GM21825 (cell line): ENCODE data around the gene CLBA1.

Source experiments
- ATAC-seq: cut with Tn5 transposase; IDR thresholded peaks from one replicate; pipeline ENCODE4 v1.9.1; 2021; ENCODE audit warnings: mild to moderate bottlenecking, moderate library complexity; ENCODE audit not compliant: unreplicated experiment

The CLBA1 gene

DNA sequence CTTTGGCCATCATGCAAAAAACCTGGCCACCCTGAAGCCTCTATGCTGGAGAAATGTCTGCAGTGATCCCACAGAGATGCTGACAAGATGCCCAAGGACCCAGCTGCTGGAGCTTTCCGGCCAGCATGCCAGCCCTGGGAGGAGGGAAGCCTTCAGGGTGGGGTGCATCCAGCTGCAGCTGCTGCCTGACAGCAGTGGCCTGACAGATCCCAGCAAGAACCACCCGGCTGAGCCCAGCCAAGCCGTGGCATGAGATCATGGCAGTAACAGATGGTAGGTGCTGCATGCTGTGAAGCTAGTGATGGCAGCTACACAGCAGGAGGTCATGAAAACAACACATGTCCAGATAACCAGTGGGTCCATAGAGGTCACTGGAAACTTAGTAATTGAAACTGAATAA lies 13.8 kb downstream of the CLBA1 start:
- ATAC-seq = no peak

DNA sequence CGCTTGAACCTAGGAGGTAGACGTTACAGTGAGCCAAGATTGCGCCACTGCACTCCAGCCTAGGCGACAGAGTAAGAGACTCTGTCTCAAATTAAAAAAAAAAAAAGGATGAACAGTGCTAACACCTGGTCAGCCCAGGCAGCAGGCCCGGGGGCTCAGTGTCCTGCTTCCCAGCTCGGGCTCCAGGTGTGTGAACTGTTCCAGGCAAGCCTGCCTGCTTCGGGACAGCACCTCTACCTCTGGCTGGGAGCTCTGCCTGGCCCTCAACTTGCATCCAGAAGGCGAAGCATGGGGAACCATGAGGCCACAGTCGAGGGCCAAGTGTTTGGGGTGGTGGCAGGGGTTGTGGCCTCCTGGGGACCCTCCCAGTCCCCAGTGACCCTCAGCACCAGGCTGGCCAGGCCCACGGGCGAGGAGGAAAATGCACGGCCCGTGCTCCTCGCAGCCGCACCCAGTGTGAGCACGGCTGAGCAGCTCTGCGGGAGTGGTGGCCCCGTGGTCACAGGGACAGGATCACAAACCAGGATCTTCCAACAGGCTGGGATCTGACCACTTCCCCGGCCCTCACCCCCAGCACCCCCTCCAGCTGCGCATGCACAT lies 19.8 kb downstream of the CLBA1 start:
- ATAC-seq = no peak

DNA sequence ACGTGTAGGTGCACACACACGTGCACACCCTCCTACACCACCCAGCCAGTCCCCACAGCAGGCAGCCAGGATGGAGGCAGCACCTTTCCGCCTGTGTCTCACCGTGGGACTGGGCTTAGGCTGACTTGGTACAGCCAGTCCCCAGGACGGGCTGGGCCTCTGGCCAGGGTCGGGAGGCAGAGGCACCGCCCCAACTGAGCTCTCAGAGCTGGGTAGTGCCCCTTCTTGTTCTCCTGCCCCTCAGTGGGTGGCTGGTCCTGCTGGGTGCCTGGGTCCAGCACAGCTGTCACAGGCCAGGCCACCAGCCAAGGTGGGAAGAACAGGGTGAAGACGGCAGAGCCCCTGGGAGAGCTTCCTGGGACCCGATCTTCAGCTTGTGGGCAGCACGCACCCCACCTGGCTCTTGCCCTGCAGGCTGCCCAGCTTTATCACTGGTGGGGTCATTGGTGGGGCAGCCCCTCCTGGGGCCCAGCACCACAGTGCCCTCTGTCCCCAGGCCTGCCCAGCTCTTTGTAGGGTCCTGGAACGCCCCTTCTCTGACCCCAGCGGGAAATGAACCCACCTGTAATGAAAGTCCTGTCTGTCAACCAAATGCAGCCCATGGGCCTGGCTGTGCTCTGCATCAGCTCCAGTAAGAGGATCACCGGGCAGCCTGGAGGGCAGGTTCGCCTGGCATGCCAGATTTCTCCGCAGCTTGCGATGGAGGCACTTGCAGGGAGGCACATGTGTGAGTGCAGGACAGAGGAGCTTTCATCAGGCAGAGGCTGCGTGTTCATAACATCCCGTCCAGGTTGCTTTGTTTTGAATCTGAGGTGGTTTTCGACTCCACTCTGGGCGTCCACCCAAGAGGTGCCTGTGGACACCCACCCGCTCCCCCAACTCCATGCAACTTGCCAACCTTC lies 20.6 kb downstream of the CLBA1 start:
- ATAC-seq = no peak

DNA sequence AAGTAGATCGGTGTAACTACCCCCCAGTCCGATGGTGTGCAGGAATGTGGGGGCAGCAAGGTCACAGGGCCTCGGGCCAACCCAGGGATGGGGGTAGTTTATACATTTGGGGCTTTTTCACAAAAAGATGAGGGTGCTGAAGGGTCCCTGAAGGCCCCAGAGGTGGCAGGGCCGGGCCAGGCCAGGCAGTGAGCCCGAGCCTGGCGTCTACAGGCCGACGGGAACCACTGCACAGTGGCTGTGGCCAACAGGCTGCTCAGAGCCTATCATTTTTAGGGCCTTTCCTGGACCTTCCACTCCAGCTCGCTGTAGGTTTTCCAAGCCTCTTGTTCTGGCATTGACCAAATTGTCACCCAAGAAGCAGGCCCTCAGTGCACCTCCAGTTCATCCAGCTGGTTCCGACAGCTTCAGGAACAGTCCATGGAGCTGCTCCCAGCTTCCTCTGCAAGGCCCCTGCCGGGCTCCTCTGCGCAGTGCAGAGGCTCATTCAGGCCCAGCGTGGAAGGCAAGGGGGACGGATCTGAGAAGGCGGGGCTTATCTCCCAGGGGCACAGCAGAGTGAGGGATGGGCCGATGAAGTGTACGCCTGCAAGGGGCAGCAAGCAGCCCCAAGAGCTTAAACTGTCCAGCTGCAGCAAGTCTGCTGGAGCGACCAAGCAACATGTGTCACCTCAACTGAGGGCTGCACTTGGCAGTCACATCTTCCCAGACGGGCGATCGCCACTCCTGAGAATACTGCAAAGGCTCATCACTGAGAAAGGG lies 21.4 kb downstream of the CLBA1 start:
- no peak for ATAC-seq

DNA sequence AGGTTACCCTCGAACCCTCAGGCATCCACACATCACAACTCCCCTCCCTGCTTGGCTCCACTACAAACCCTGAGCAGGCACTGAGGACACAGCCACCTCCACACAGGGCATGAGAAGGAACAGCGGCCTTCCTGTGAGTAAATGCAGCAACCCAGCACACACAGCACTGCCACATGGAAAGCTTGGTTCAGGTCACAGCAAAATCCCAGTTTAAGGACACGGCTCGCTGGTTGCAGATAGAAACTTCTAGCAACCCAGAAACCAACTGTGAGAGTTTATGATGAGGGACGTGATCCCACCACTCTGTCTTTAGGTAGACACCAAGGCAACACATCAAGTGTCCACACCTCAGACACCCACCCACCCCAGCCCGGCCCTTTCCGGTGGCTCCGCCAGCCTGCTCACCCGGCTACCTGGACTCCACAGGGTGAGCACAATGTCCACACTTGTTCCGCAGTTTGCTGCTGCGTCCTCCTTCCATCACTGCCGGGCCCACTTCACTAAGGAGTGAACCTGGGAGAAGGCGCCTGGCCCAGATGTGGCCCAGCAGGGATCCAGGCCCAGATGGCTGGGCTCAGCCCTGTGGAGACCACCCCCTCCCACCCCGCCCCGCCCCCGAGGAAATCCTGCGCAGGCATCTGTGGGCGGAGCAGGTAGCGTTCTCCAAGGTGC lies 22.1 kb downstream of the CLBA1 start:
- ATAC-seq = no peak

DNA sequence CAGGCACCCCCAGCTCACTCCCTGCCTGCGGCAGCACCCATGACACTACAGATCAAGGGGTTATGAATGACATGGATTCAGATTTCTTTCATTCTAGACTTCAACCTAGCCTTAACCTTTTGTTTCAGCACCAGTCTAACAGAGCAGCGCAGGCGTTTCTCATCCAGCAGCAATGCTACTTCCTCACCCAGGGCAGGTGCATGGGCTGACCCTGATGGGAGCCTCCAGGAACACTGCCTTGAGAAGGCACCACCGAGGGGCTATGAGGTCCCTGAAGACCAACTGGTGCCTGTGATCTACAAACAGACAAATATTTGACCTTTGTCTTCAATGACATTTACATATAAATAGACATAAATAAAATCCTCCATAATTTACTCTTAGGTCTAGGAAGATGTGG lies 24.5 kb downstream of the CLBA1 start:
- no peak for ATAC-seq

DNA sequence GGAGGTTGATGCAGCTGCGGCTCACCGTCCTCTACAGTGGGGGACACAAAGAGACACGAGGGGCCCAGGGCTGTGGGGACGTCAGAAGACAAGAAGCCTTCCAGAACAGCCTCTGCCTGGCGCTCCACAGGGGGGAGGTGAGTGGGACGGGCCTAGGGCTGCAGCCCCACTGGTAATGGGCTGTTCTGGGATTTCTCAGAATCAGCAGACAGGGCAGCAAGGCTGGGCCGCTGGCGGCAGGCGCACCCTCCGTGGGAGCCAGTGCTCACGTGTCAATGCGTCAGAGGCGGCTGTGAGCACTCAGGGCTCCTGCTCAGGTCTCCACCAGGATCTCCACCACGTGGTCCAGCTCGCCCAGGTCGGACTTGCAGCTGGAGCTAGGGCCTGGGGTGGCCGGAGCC lies 25.3 kb downstream of the CLBA1 start:
- ATAC-seq = no peak

DNA sequence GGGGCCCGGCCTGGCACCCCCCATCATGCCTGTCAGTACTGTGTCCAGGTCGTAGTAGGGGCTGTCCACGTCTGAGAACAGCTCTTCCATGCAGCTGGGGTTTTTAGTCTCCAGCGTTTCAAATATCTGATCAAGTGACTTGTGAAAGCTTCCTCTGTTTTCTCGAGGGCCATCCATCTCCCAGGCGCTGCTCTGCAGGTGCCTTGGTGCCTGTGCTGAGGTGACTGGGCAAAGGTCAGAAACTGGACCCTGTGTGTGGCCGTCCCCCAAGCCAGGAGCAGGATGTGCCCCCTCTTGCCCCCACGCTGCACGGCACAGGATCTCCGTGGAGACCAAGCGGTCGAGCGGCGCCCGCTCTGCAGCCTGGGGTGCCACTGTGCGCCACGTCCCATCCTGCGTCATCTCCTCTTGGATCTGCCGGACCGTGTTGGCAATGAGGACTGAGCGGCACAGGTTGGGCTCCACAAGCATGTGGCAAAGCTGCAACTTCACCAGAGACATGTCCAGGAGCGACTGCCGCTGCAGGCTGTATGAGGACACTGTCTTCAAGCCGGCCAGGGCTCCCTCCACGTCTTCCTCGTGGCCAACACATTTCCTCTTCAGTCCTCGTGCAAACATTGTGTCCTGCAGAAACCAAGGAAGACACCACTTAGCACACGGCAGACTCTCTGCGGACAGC lies 25.9 kb downstream of the CLBA1 start:
- no peak for ATAC-seq

DNA sequence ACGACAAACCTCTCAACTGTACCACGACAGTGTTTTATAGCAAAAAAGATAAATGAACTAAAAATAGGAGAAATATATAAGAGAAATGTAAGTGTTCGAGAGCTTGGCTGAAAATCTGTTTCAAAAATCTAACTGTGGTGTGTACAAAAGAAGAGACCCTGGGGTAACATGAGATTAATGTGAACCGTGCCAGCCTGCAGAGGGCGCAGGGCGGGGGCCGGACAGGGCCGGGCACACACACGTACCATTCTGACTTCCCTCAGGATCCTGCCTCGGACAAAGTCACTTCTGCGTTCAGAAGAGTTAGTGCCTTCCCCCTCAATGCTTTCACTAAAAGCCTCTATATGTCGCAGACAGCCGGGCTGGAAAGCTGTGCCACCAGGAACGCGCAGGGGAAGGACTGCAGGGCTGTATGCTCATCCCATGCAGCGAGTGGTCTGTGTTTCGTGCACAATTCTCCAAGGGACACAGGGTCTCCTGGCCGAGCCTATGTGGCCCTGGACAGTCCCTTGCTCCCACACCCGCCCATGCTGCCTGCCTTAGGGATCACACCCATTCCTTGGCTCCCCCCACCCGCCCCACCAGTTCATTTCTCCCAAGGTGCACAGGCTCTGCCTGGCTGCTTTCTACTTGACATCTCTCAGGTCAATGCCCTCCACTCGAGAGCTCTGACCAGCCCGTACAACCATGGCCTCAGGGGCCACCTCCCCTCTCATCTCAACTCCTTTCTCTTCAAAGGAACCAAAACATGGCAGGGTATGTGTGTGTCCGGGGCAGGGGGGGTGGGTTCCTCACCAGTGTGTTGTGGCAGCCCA lies 26.8 kb downstream of the CLBA1 start:
- ATAC-seq = no peak

DNA sequence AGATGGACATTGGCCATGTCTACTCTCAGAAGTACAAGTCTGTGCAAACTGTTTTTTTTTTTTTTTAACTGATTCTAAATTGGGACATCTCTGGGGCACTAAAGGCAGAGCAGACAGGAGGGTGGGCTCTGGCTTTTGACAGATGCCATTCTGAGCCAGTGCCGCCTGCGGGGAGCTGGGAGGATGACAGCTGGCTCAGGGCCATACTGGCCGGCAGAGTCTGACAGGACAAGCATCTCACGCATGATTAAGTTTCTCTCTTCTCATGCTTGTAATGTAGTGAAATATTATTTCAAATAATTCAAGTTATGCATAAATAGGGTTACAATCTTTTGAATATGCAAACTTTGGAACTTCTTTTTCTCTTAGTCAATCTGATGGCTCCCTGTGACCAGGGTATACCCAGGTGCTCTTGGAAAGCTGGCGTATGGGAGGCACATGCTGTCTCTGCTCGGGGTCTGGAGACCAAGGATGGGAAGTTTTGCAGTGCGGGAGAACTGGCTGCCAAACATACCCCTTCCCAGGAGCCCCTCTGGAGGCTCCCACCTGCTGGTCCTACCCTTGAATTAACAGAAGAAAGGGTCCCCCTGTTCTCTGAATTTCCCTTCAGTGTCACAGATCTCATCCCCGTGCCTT lies 27.7 kb downstream of the CLBA1 start:
- ATAC-seq = no peak

DNA sequence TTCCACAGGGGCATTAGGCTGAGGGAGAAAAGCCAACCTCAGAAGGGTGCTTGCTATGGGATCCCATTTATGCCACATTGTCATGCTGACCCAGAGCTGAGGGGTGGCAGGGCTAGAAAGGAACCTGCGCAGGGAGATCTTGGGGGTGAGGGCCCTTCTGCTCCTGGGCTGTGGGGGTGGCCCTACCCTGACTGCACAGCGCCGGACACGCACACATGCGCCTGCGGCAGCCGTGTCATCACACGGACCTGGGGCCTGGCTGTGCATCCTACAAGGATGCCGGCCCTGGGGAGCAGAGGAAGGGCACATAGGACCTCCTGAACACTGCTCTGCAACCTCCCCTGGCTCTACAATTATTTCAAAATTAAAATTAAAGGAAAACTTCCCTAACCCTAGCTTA lies 28.4 kb downstream of the CLBA1 start:
- no peak for ATAC-seq

DNA sequence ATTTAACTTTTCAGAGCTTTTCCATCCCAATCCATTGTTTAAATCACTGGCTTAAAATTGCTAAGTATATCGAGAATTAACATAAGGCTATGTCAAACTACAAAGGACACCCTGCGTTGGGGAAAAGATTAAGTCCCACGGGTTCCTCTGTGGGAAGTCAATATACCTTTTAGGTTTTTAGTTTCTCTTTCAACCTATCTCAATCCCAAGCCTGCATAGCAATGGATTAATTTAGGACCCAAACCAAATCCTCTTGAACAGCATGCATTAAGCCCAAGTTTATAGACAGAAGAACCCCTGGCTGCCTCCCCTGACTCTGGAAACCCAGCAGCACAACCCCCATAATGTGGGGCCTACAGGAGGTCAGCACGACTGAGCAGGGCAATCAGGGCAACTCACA lies 29.0 kb downstream of the CLBA1 start:
- ATAC-seq = no peak

DNA sequence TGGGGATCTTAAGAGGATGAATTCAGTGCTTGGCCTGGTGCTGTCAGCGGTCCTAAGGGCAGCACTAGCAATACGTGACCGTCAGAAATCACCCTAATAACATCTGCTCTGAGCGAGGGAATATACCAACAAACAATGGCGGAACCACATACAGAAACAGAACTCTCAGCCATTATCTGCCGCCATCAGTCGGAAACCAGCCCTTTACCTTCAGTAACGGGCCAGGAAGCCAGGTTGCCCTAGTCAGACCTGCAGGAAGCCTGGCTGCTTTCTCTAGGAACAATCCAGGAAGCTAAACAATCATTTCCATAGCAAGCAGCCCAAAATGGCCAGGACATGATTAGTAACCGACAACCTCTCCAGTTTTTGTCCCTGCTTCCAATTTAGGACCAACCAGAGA lies 29.7 kb downstream of the CLBA1 start:
- ATAC-seq = no peak

DNA sequence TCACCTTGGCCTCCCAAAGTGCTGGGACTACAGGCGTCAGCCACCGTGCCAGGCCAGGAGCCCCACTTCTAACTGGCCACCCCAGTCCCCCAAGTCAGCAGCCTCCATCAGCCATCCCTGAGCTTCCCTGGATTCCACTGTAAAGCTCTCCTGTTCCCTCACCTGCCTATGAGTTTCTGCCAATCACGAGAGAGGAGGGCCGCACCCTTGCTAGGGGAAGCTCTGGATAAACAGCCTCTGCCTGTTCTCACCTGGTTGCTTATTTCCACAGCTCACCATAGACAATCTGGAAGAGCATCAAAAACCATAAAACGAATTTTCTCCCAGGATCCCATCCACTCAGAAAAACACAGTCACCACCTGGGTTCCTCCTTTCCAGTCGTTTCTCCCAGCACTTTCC lies 30.3 kb downstream of the CLBA1 start:
- ATAC-seq = no peak

DNA sequence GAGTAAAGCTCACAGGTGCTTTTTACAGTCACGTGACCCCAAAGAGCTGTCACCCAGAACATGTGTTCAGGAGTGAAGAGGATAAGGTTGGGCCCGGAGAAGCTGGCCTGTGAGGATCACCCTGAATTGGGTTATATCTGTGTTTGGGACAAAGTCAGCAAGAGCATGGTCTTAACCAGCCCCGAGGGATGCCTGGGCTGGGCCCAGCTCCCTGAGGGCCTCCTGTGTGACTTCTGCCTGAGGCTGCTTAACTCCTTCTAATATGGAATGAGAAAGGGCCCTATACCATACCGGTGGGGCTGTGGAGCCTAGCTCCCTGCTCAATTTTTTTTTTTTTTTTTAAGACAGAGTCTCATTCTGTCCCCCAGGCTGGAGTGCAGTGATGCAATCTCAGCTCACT lies 32.8 kb downstream of the CLBA1 start:
- ATAC-seq = no peak

DNA sequence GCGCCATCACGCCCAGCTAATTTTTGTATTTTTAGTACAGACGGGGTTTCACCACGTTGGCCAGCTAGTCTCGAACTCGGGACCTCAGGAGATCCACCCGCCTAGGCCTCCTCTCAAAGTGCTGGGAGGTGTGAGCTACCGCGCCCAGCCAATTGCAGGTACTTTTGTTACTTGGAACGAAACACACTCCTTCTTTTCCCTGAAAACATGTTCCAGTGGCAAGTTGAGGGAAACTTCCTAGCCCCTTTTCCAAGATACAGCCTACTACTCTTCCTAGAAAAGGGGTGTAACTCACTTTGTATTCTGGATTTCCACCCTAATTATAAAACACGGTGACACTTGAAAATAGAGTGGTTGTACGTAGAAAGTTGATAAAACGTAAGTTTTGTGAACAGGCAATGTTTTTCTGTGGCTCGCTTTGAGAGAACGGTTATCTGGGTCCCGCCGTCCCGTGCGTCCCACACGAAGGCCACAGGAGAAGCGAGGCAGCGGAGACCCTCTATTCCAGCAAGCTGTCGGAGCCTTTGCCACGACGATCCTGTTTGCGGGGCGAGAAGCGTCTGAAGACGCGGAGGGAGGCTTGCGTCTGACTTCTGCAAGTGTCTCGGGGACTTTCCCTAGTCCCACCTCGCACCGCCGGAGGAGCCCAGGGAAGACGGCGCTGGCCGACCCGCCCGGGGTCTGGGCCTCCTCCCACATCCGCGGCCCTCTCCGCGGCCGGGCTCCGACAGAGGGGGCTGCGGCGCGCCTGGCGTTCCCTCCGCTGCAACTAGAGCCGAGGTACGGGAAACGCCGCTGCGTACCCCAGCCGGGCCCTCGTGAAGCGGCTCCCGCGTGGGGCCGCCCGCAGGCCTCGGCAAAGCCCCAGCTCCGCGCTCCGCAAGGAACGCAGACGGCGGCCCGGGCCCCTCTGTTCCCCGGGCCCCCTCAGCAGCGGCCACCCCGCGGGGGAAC lies 34.5 kb downstream of the CLBA1 start:
- peak; percentile 34 for ATAC-seq

DNA sequence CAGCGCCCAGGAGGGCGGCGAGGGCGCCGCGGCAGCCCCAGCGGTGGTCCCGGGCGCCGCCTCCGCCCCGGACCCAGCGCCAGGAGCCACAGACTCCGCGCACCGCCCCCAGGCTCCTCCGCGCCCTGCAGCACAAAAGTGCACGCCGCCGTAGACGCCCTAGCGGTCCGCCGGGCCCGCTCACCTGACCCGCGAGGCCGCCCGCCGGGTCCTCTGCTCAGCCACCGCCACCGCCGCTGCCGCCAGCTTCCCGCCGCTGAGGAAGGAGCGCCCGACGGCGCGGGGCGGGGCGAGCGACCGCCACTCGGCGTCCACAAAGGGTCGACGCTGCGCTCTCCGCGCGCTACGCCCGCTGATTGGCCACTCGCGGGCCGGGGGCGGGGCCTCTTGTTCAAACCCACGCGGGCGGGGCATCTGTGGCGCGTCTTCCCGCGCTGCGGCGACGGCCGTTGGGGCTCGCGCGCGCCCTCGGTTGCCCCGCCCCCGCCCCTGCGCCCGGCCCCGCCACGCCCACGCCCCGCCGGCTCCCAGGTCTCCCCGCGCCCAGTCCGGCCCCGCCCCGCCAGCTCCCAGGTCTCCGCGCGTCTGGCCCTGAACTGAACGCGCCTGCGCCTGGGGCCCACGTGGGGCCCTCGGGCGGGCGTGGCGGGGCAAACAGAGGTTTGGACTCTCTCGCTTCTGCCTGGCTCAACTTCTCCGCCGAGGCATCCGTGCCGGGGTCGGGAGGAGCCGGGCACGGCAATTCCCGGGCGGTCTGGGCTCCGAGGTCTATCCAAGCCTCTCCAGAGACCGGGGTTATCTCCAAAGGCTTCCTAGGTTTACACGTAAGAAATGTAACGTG lies 35.4 kb downstream of the CLBA1 start, which contains the start of gene CDCA4:
CDCA4 (minus strand) TSS at position 269 of the 841 bp plus-strand sequence. CDS start 9,154 bp downstream, outside the sequence.
- peak; percentile 68 for ATAC-seq
